Adrenal gland (tissue), 5 donors: ENCODE measurements around the gene TP53.

Source experiments
- POLR2A ChIP-seq, 2 donors: fragments of 450-650 bp; IDR thresholded peaks; one replicate each; pipeline ENCODE4 v1.6.1; 2017; ENCODE audit warnings: antibody characterized with exemption in 2 of 2, mild to moderate bottlenecking in 2 of 2, moderate library complexity in 1 of 2
- TF ChIP-seq, protein P1 (sequence below), 6 experiments: fragments of 450-650 bp in 4 of 6; fragments of 200-600 bp in 2 of 6; sonication (generic) in 1 of 6; IDR thresholded peaks; 1 replicate in 5 of 6; 2 replicates in 1 of 6; pipeline versions ENCODE4 v1.5.1 to v1.8.0; 2016 to 2021; ENCODE audit warnings: antibody characterized with exemption in 6 of 6, mild to moderate bottlenecking in 2 of 6, moderate library complexity in 1 of 6
- donor health status: DM: no; HTN: no; CAD: no.

DNA sequence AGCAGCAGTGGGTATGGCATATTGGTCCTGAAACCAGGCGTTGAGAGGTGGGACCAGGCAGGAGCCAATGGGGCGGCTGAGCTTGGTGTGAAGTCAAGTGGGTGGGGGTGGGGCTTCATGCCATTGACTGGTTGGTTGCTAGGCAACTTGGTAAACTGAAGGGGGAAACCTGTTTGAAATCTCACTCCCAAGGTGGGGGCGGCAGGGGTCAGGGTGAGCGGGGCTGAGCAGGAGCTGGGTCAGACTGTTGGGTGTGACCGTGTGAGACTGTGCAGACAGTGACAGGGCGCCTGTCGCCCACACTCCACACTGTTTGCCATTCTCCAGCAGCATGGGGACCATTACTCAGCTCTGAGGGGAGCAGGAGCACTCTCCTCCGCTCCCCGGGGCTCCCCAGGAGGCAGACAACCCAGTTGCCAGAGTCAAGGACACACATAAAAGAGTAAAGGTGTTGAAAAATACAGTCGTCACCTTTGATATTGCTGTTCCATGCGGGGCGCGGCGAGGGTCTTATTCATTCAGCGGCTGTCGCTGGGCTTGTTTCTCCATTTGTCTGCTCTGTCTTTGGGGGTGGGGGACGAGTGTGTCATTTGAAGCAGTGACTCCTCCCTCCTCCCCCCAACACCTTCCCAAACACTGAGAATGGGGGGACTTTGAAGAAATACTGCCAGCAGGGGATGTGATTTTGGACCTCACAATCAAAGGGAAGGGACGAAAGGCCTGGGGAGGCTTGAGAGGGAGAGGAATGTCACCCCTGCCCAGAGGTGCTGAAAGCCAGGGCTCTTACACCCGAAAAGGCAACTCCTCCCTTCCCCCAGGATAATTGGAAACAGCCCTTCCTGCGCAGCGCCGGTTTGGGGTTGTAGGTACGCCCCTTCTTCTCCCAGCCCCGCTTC is 16.5 kb upstream of the TP53 start:
- TF ChIP-seq, protein P1, sequence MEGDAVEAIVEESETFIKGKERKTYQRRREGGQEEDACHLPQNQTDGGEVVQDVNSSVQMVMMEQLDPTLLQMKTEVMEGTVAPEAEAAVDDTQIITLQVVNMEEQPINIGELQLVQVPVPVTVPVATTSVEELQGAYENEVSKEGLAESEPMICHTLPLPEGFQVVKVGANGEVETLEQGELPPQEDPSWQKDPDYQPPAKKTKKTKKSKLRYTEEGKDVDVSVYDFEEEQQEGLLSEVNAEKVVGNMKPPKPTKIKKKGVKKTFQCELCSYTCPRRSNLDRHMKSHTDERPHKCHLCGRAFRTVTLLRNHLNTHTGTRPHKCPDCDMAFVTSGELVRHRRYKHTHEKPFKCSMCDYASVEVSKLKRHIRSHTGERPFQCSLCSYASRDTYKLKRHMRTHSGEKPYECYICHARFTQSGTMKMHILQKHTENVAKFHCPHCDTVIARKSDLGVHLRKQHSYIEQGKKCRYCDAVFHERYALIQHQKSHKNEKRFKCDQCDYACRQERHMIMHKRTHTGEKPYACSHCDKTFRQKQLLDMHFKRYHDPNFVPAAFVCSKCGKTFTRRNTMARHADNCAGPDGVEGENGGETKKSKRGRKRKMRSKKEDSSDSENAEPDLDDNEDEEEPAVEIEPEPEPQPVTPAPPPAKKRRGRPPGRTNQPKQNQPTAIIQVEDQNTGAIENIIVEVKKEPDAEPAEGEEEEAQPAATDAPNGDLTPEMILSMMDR (IDR thresholded peaks at IDR 0.05) = no peak
- no peak for TF ChIP-seq POLR2A (IDR thresholded peaks at IDR 0.05)
